SJSA1 (cell line): ENCODE measurements around the gene LYRM4. TPM values are rescaled to one million over a fixed set of nuclear protein-coding genes. Genes with fewer than 3 reads are reported as not detected.

Experiments
- DNase-seq, 2 experiments: peaks; one replicate each; pipeline ENCODE4 v3.0.0-alpha.2; 2015 to 2020; ENCODE audit warnings: low spot score in 2 of 2, low read depth in 1 of 2
- H3K27ac ChIP-seq: fragments of 250-450 bp; sonication (Bioruptor Pico); 2 replicates; pipeline ENCODE4 v1.5.1; 2020; ENCODE audit warnings: mild to moderate bottlenecking, moderate library complexity
- H3K27me3 ChIP-seq: fragments of 250-450 bp; sonication (Bioruptor Pico); replicated peaks from 2 replicates; pipeline ENCODE4 v1.5.1; 2020; ENCODE audit warnings: mild to moderate bottlenecking, moderate library complexity
- H3K36me3 ChIP-seq: fragments of 250-450 bp; sonication (Bioruptor Pico); 2 replicates; pipeline ENCODE4 v1.5.1; 2020; ENCODE audit warnings: mild to moderate bottlenecking
- H3K4me1 ChIP-seq: fragments of 250-450 bp; sonication (Bioruptor Pico); replicated peaks from 2 replicates; pipeline ENCODE4 v1.6.1; 2021; ENCODE audit warnings: mild to moderate bottlenecking
- H3K4me3 ChIP-seq: fragments of 250-450 bp; sonication (Bioruptor Pico); 2 replicates; pipeline ENCODE4 v1.5.1; 2020; ENCODE audit warnings: mild to moderate bottlenecking
- H3K9me3 ChIP-seq: fragments of 250-450 bp; sonication (Bioruptor Pico); replicated peaks from 2 replicates; pipeline ENCODE4 v1.5.1; 2020; ENCODE audit warnings: mild to moderate bottlenecking
- total RNA-seq: library from RNA; depleted of rRNA; stranded (reverse); fragments of >200 nt; shearing (Covaris generic); gene quantifications from 2 replicates; pipeline ENCODE4 v1.2.3, GENCODE V29; 2014

Gene LYRM4
- total RNA-seq, 1 experiment from 2014 or later: 23.0 TPM

GRCh38 chr6:5115168-5115567 lies 145.6 kb downstream of the LYRM4 start:
- Histone ChIP-seq H3K27me3 (no peaks in the 10 kb centered on the region), H3K4me3 (no peak overlapping the region), H3K36me3 (no peaks in the 10 kb centered on the region), H3K9me3 (no peaks in the 10 kb centered on the region), H3K4me1 (peaks cover 16% of the 10 kb centered on the region), H3K27ac (no peak overlapping the region)
- no peak for DNase-seq

- no peaks in the 10 kb centered on the region for H3K27me3 ChIP-seq
- H3K4me3 ChIP-seq: no peak overlapping the region
- peaks cover 16% of the 10 kb centered on the region for H3K4me1 ChIP-seq
- H3K27ac ChIP-seq: no peak overlapping the region
- no peaks in the 10 kb centered on the region for H3K9me3 ChIP-seq
- H3K36me3 ChIP-seq: no peaks in the 10 kb centered on the region
- no peak for DNase-seq
Measured at GRCh38 chr6:5113096-5113495, 147.7 kb downstream of the LYRM4 start.

GRCh38 chr6:5112066-5112799 lies 148.5 kb downstream of the LYRM4 start:
- Histone ChIP-seq H3K4me1 (peaks cover 16% of the 10 kb centered on the region), H3K9me3 (no peaks in the 10 kb centered on the region), H3K27ac (no peak overlapping the region), H3K4me3 (no peak overlapping the region), H3K27me3 (no peaks in the 10 kb centered on the region), H3K36me3 (no peaks in the 10 kb centered on the region)
- peak in 1 of 2 experiments; percentile 43 for DNase-seq

GRCh38 chr6:5111626-5112025 lies 149.1 kb downstream of the LYRM4 start:
- DNase-seq: no peak
- H3K27ac ChIP-seq: no peak overlapping the region
- H3K4me3 ChIP-seq: no peak overlapping the region
- H3K4me1 ChIP-seq: peaks cover 16% of the 10 kb centered on the region
- no peaks in the 10 kb centered on the region for H3K36me3 ChIP-seq
- no peaks in the 10 kb centered on the region for H3K9me3 ChIP-seq
- H3K27me3 ChIP-seq: no peaks in the 10 kb centered on the region

- Histone ChIP-seq H3K27ac (no peak overlapping the region), H3K9me3 (no peaks in the 10 kb centered on the region), H3K27me3 (no peaks in the 10 kb centered on the region), H3K4me3 (no peak overlapping the region), H3K36me3 (no peaks in the 10 kb centered on the region), H3K4me1 (peaks cover 16% of the 10 kb centered on the region)
- DNase-seq: no peak
Measured at GRCh38 chr6:5110246-5110645, 150.5 kb downstream of the LYRM4 start.

- Histone ChIP-seq H3K36me3 (no peaks in the 10 kb centered on the region), H3K27me3 (no peaks in the 10 kb centered on the region), H3K4me1 (peaks cover 16% of the 10 kb centered on the region), H3K4me3 (no peak overlapping the region), H3K9me3 (no peaks in the 10 kb centered on the region), H3K27ac (no peak overlapping the region)
- DNase-seq: no peak
Measured at GRCh38 chr6:5109436-5109835, 151.3 kb downstream of the LYRM4 start.

- no peaks in the 10 kb centered on the region for H3K27me3 ChIP-seq
- H3K4me3 ChIP-seq: no peak overlapping the region
- H3K36me3 ChIP-seq: no peaks in the 10 kb centered on the region
- no peaks in the 10 kb centered on the region for H3K9me3 ChIP-seq
- peaks cover 16% of the 10 kb centered on the region for H3K4me1 ChIP-seq
- no peak overlapping the region for H3K27ac ChIP-seq
- no peak for DNase-seq
Measured at GRCh38 chr6:5108536-5109150, 152.1 kb downstream of the LYRM4 start.

GRCh38 chr6:5108068-5108467 lies 152.7 kb downstream of the LYRM4 start:
- DNase-seq: no peak
- Histone ChIP-seq H3K27me3 (no peaks in the 10 kb centered on the region), H3K4me1 (peaks cover 16% of the 10 kb centered on the region), H3K9me3 (no peaks in the 10 kb centered on the region), H3K27ac (no peak overlapping the region), H3K4me3 (no peak overlapping the region), H3K36me3 (no peaks in the 10 kb centered on the region)

GRCh38 chr6:5107341-5107740 lies 153.4 kb downstream of the LYRM4 start:
- Histone ChIP-seq H3K4me1 (peaks cover 12% of the 10 kb centered on the region), H3K9me3 (no peaks in the 10 kb centered on the region), H3K27me3 (no peaks in the 10 kb centered on the region), H3K27ac (no peak overlapping the region), H3K36me3 (no peaks in the 10 kb centered on the region), H3K4me3 (no peak overlapping the region)
- no peak for DNase-seq

GRCh38 chr6:5105146-5105545 lies 155.6 kb downstream of the LYRM4 start:
- Histone ChIP-seq H3K9me3 (no peaks in the 10 kb centered on the region), H3K4me1 (no peaks in the 10 kb centered on the region), H3K27me3 (no peaks in the 10 kb centered on the region), H3K36me3 (no peaks in the 10 kb centered on the region), H3K4me3 (no peak overlapping the region), H3K27ac (no peak overlapping the region)
- DNase-seq: no peak

GRCh38 chr6:5104667-5105066 lies 156.1 kb downstream of the LYRM4 start:
- Histone ChIP-seq H3K36me3 (no peaks in the 10 kb centered on the region), H3K27me3 (no peaks in the 10 kb centered on the region), H3K4me1 (no peaks in the 10 kb centered on the region), H3K4me3 (no peak overlapping the region), H3K9me3 (no peaks in the 10 kb centered on the region), H3K27ac (no peak overlapping the region)
- no peak for DNase-seq

GRCh38 chr6:5103250-5103649 lies 157.5 kb downstream of the LYRM4 start:
- DNase-seq: no peak
- Histone ChIP-seq H3K4me1 (no peaks in the 10 kb centered on the region), H3K27me3 (no peaks in the 10 kb centered on the region), H3K9me3 (no peaks in the 10 kb centered on the region), H3K4me3 (no peak overlapping the region), H3K36me3 (no peaks in the 10 kb centered on the region), H3K27ac (no peak overlapping the region)

GRCh38 chr6:5102267-5102970 lies 158.3 kb downstream of the LYRM4 start:
- Histone ChIP-seq H3K9me3 (no peaks in the 10 kb centered on the region), H3K27me3 (no peaks in the 10 kb centered on the region), H3K4me1 (no peaks in the 10 kb centered on the region), H3K27ac (no peak overlapping the region), H3K36me3 (no peaks in the 10 kb centered on the region), H3K4me3 (no peak overlapping the region)
- DNase-seq: no peak

- H3K27me3 ChIP-seq: no peaks in the 10 kb centered on the region
- H3K36me3 ChIP-seq: no peaks in the 10 kb centered on the region
- no peak overlapping the region for H3K4me3 ChIP-seq
- no peaks in the 10 kb centered on the region for H3K4me1 ChIP-seq
- no peaks in the 10 kb centered on the region for H3K9me3 ChIP-seq
- no peak for DNase-seq
- no peak overlapping the region for H3K27ac ChIP-seq
Measured at GRCh38 chr6:5100806-5101205, 159.9 kb downstream of the LYRM4 start.
